Nephron progenitor cell (in vitro differentiated cells): ENCODE measurements around the gene KIF9.
"Not testable (repeated sequence)": the region's sequence is repeated elsewhere in the genome, so short reads cannot be mapped to it uniquely, and the experiment has no call there.

Experiments
- DNase-seq: peaks from one replicate; pipeline ENCODE4 v3.0.0; 2021
- H3K27ac Mint-ChIP-seq: 2 replicates; pipeline ENCODE4 v1.8.0; 2021; ENCODE audit warnings: mild to moderate bottlenecking, moderate library complexity, mixed read lengths
- H3K27me3 Mint-ChIP-seq: 2 replicates; pipeline ENCODE4 v1.8.0; 2021; ENCODE audit warnings: mild to moderate bottlenecking, low read depth, mixed read lengths; ENCODE audit not compliant: poor library complexity
- H3K36me3 Mint-ChIP-seq: 2 replicates; pipeline ENCODE4 v1.8.0; 2021; ENCODE audit warnings: low read depth, mixed read lengths
- H3K4me1 Mint-ChIP-seq: 2 replicates; pipeline ENCODE4 v1.8.0; 2021; ENCODE audit warnings: mixed read lengths
- H3K4me3 Mint-ChIP-seq: 2 replicates; pipeline ENCODE4 v1.8.0; 2021; ENCODE audit warnings: mild to moderate bottlenecking, moderate library complexity, mixed read lengths
- H3K9me3 Mint-ChIP-seq: 2 replicates; pipeline ENCODE4 v1.8.0; 2021; ENCODE audit warnings: mild to moderate bottlenecking, moderate library complexity, mixed read lengths
- CTCF ChIP-seq: fragments of 200-600 bp; sonication (generic); IDR thresholded peaks from 2 replicates; pipeline ENCODE4 v1.5.0; 2021; ENCODE audit warnings: antibody characterized with exemption

Gene KIF9

GRCh38 chr3:47193871-47194859 is 88.4 kb downstream of the KIF9 start:
- DNase-seq, result no peak
- no peak for TF ChIP-seq CTCF
- Mint-ChIP-seq H3K27me3 (no peaks in the 10 kb centered on the region), H3K4me1 (peaks cover 6% of the 10 kb centered on the region), H3K4me3 (no peak overlapping the region), H3K9me3 (no peaks in the 10 kb centered on the region), H3K27ac (no peak overlapping the region), H3K36me3 (peaks cover 36% of the 10 kb centered on the region)

DNA sequence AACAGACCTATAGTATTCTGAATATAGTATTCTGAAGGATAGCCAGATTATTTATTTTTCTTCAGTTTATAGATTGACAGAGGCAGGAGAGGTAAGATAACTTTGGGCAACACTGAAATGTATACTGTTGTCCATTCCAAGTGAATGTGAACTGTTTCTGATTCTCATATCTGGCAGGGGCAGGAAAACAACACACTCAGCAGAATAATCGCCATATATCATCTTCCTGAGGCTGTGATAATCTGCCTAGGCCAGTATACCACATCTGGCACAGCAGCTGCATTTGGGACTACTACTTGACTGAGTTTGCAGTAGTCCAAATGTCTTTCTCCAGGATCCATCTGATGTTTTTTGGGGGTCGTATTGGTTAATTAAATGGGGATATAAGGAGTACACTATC is 96.3 kb downstream of the KIF9 start:
- no peaks in the 10 kb centered on the region for H3K4me1 Mint-ChIP-seq
- H3K36me3 Mint-ChIP-seq, result peaks cover 9% of the 10 kb centered on the region

DNA sequence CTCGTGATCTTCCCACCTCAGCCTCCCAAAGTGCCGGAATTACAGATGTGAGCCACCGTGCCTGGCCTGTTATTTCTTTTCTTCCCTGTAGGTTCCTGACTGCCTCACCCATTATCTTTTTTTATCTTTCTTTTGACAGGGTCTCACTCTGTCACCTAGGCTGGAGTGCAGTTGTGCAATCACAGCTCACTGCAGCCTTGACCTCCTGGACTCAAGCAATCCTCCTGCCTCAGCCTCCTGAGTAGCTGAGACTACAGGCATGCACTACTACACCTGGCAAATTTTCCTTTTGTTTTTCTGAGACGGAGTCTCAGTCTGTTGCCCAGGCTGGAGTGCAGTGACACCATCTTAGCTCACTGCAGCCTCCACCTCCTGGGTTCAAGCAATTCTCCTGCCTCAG is 100.9 kb downstream of the KIF9 start:
- H3K27me3 Mint-ChIP-seq, DNase-seq, H3K4me1 Mint-ChIP-seq, H3K27ac Mint-ChIP-seq, H3K9me3 Mint-ChIP-seq, H3K4me3 Mint-ChIP-seq: not testable (repeated sequence)
- peaks cover 32% of the 10 kb centered on the region for H3K36me3 Mint-ChIP-seq

More for the DNA sequence above, 96.3 kb downstream of the KIF9 start:
- no peak for TF ChIP-seq CTCF
- DNase-seq, result no peak
- H3K9me3 Mint-ChIP-seq, result no peaks in the 10 kb centered on the region
- no peak overlapping the region for H3K27ac Mint-ChIP-seq
- H3K27me3 Mint-ChIP-seq, result no peaks in the 10 kb centered on the region
- no peak overlapping the region for H3K4me3 Mint-ChIP-seq

DNA sequence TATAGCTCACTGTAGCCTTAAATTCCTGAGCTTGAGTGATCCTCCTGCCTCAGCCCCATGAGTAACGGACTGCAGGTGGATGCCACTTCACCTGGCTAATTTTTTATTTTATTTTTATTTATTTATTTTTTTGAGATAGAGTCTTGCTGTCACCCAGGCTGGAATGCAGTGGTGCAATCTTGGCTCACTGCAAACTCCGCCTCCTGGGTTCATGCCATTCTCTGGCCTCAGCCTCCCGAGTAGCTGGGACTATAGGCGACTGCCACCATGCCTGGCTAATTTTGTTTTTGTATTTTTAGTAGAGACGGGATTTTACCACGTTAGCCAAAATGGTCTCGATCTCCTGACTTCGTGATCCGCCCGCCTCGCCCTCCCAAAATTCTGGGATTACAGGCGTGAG is 102.6 kb downstream of the KIF9 start:
- H3K4me1 Mint-ChIP-seq, H3K4me3 Mint-ChIP-seq, H3K9me3 Mint-ChIP-seq, H3K27ac Mint-ChIP-seq, DNase-seq, H3K27me3 Mint-ChIP-seq: not testable (repeated sequence)
- peaks cover 38% of the 10 kb centered on the region for H3K36me3 Mint-ChIP-seq
